Breast epithelium (tissue), 4 donors: ENCODE results near the gene MVB12A. TPM values are rescaled to one million over a fixed set of nuclear protein-coding genes. Genes with fewer than 3 reads are reported as not detected.

Experiments
- DNase-seq, 2 donors: peaks; one replicate each; pipeline ENCODE4 v3.0.0-alpha.2; 2019; ENCODE audit warnings: low spot score in 2 of 2
- H3K27ac ChIP-seq, 2 donors: fragments of 200-600 bp; sonication (generic) in 1 of 2; one replicate each; pipeline ENCODE4 v1.5.1; 2016 to 2019; ENCODE audit warnings: mild to moderate bottlenecking in 1 of 2
- H3K27me3 ChIP-seq, 2 donors: fragments of 200-600 bp; sonication (generic) in 1 of 2; one replicate each; pipeline versions ENCODE4 v1.5.1 to v1.6.0; 2017 to 2019; ENCODE audit warnings: control low read depth in 1 of 2, mild to moderate bottlenecking in 1 of 2
- H3K36me3 ChIP-seq: fragments of 200-600 bp; one replicate; pipeline ENCODE4 v1.5.1; 2019
- H3K4me1 ChIP-seq, 2 donors: fragments of 200-600 bp; sonication (generic); one replicate each; pipeline ENCODE4 v1.5.1; 2016 to 2019; ENCODE audit warnings: control low read depth in 1 of 2
- H3K4me3 ChIP-seq, 3 donors: fragments of 200-600 bp; sonication (generic); 1 replicate in 2 of 3; 2 replicates in 1 of 3; pipeline ENCODE4 v1.5.1; 2016 to 2019; ENCODE audit warnings: mild to moderate bottlenecking in 3 of 3, moderate library complexity in 2 of 3
- H3K9me3 ChIP-seq, 2 donors: fragments of 200-600 bp; sonication (generic) in 1 of 2; one replicate each; pipeline ENCODE4 v1.5.1; 2016 to 2019; ENCODE audit warnings: control low read depth in 1 of 2
- CTCF ChIP-seq, 3 donors: fragments of 450-650 bp; IDR thresholded peaks; one replicate each; pipeline ENCODE4 v1.5.1; 2016 to 2017; ENCODE audit warnings: antibody characterized with exemption in 3 of 3, mild to moderate bottlenecking in 3 of 3, moderate library complexity in 3 of 3
- POLR2A ChIP-seq: fragments of 450-650 bp; IDR thresholded peaks from one replicate; pipeline ENCODE4 v1.6.1; 2016; ENCODE audit warnings: antibody characterized with exemption, mild to moderate bottlenecking, moderate library complexity
- POLR2AphosphoS5 ChIP-seq, 3 donors: sonication (generic); formaldehyde crosslinking; IDR thresholded peaks; one replicate each; pipeline ENCODE4 v1.6.1; 2017; ENCODE audit warnings: antibody characterized with exemption in 3 of 3
- intact Hi-C: fragments of 100-400 bp; cut with DNase I; formaldehyde crosslinking; loops from one replicate; pipeline ENCODE4 v1.15.1; 2023; ENCODE audit warnings: low total_unique reads
- total RNA-seq, 3 donors: library from RNA; depleted of rRNA; stranded (reverse); fragments of >200 nt; gene quantifications; one replicate each; pipeline ENCODE4 v1.1.0, GENCODE V29; 2016

Gene MVB12A
- total RNA-seq, 3 donors from 2014 or later, result 51.5 to 76.4 (median 74.1) TPM

GRCh38 chr19:17404015-17404414, 15.8 kb upstream of the MVB12A start:
- peak overlapping the region; percentile 77 to 88 for H3K27ac ChIP-seq

GRCh38 chr19:17404621-17405249, 15.1 kb upstream of the MVB12A start:
- TF ChIP-seq POLR2A, result no peak
- TF ChIP-seq CTCF (IDR thresholded peaks at IDR 0.05), result no peak
- no peak for TF ChIP-seq POLR2AphosphoS5 (IDR thresholded peaks at IDR 0.05)
- Histone ChIP-seq H3K36me3 (no peaks in the 10 kb centered on the region), H3K9me3 (no peaks in the 10 kb centered on the region), H3K27me3 (no peaks in the 10 kb centered on the region), H3K4me3 (peak overlapping the region; percentile 42 to 68 (median 54)), H3K4me1 (peaks cover 0 to 12% of the 10 kb centered on the region in 2 donors), H3K27ac (peak overlapping the region; percentile 77 to 88)
- DNase-seq, result no peak
- intact Hi-C loops, result no loop called here

More at GRCh38 chr19:17404015-17404414, 15.8 kb upstream of the MVB12A start:
- Histone ChIP-seq H3K27me3 (no peaks in the 10 kb centered on the region), H3K4me1 (peaks cover 0 to 12% of the 10 kb centered on the region in 2 donors), H3K4me3 (peak overlapping the region; percentile 15 to 68 (median 54)), H3K36me3 (no peaks in the 10 kb centered on the region), H3K9me3 (no peaks in the 10 kb centered on the region)
- intact Hi-C loops, result no loop called here
- DNase-seq, result no peak
- TF ChIP-seq CTCF (IDR thresholded peaks at IDR 0.05) (no peak), POLR2AphosphoS5 (IDR thresholded peaks at IDR 0.05) (no peak), POLR2A (no peak)

GRCh38 chr19:17405250-17406045, 14.4 kb upstream of the MVB12A start, which contains the start of gene BST2:
Gene BST2 (minus strand): TSS chr19:17405630. CDS start chr19:17405575, 55 bp downstream.
- H3K9me3 ChIP-seq, result no peaks in the 10 kb centered on the region
- peak in 1 of 2 donors; percentile 64 for DNase-seq
- intact Hi-C loops, result no loop called here
- TF ChIP-seq POLR2AphosphoS5 (IDR thresholded peaks at IDR 0.05), result peak in 1 of 3 donors; percentile 26
- no peak for TF ChIP-seq CTCF (IDR thresholded peaks at IDR 0.05)
- no peaks in the 10 kb centered on the region for H3K27me3 ChIP-seq
- H3K4me3 ChIP-seq, result peak within 1 kb of the TSS; percentile 42 to 68 (median 54)
- no peaks in the 10 kb centered on the region for H3K36me3 ChIP-seq
- H3K4me1 ChIP-seq, result peaks cover 0 to 12% of the 10 kb centered on the region in 2 donors
- H3K27ac ChIP-seq, result peak within 1 kb of the TSS; percentile 77 to 88

GRCh38 chr19:17406046-17406886, 13.6 kb upstream of the MVB12A start:
- intact Hi-C loops, result no loop called here
- Histone ChIP-seq H3K27me3 (no peaks in the 10 kb centered on the region), H3K9me3 (no peaks in the 10 kb centered on the region), H3K4me1 (peaks cover 0 to 12% of the 10 kb centered on the region in 2 donors), H3K36me3 (no peaks in the 10 kb centered on the region), H3K4me3 (peak overlapping the region; percentile 42 to 68 (median 54)), H3K27ac (peak overlapping the region; percentile 77 to 88)
- no peak for DNase-seq
- TF ChIP-seq CTCF (IDR thresholded peaks at IDR 0.05) (no peak), POLR2A (no peak), POLR2AphosphoS5 (IDR thresholded peaks at IDR 0.05) (no peak)
